Astrocyte (in vitro differentiated cells and primary cell): ENCODE measurements around the gene SMARCD3. TPM values are rescaled to one million over a fixed set of nuclear protein-coding genes. Genes with fewer than 3 reads are reported as not detected.

Experiments used
- DNase-seq: peaks from one replicate; pipeline ENCODE4 v3.0.0-alpha.2; 2010; ENCODE audit warnings: low read depth
- FAIRE-seq: peaks from 2 replicates; lab custom pipeline; 2011; peaks lifted over from hg19 to GRCh38; lab: Jason Lieb, UNC
- H2AFZ ChIP-seq: 2 replicates; pipeline ENCODE4 v1.6.0; 2012; ENCODE audit warnings: low read depth, low read length, inconsistent platforms
- H3K27ac ChIP-seq: 2 replicates; pipeline ENCODE4 v1.5.1; 2011; ENCODE audit warnings: low read depth, low read length, inconsistent platforms
- H3K27me3 ChIP-seq: 2 replicates; pipeline ENCODE4 v1.6.0; 2011; ENCODE audit warnings: low read length, inconsistent platforms; ENCODE audit not compliant: insufficient read depth
- H3K36me3 ChIP-seq: 2 replicates; pipeline ENCODE4 v1.5.1; 2011; ENCODE audit warnings: low read length, inconsistent platforms; ENCODE audit not compliant: insufficient read depth
- H3K4me1 ChIP-seq: 2 replicates; pipeline ENCODE4 v1.5.1; 2011; ENCODE audit warnings: low read length, inconsistent platforms; ENCODE audit not compliant: insufficient read depth
- H3K4me2 ChIP-seq: 2 replicates; pipeline ENCODE4 v1.6.0; 2012; ENCODE audit warnings: low read length, inconsistent platforms
- H3K4me3 ChIP-seq: 2 replicates; pipeline ENCODE4 v1.5.1; 2011; ENCODE audit warnings: low read depth, mild to moderate bottlenecking, low read length, inconsistent platforms; ENCODE audit not compliant: insufficient read depth
- H3K79me2 ChIP-seq: 2 replicates; pipeline ENCODE4 v1.6.0; 2012; ENCODE audit warnings: mild to moderate bottlenecking, low read length, inconsistent platforms; ENCODE audit not compliant: insufficient read depth
- H3K9ac ChIP-seq: 2 replicates; pipeline ENCODE4 v1.6.0; 2012; ENCODE audit warnings: mild to moderate bottlenecking, low read length, inconsistent platforms
- H3K9me3 ChIP-seq: 2 replicates; pipeline ENCODE4 v1.5.1; 2012; ENCODE audit warnings: low read depth, mild to moderate bottlenecking, low read length, inconsistent platforms; ENCODE audit not compliant: insufficient read depth
- H4K20me1 ChIP-seq: 2 replicates; pipeline ENCODE4 v1.6.0; 2012; ENCODE audit warnings: low read length, inconsistent platforms; ENCODE audit not compliant: insufficient read depth
- H3K27ac Mint-ChIP-seq: one replicate; pipeline ENCODE4 v1.8.0; 2021; ENCODE audit warnings: mild to moderate bottlenecking, mixed read lengths; ENCODE audit not compliant: unreplicated experiment
- H3K27me3 Mint-ChIP-seq: one replicate; pipeline ENCODE4 v1.8.0; 2021; ENCODE audit warnings: low read depth, mixed read lengths; ENCODE audit not compliant: unreplicated experiment
- H3K36me3 Mint-ChIP-seq: one replicate; pipeline ENCODE4 v1.8.0; 2021; ENCODE audit warnings: low read depth, mixed read lengths; ENCODE audit not compliant: unreplicated experiment
- H3K4me1 Mint-ChIP-seq: one replicate; pipeline ENCODE4 v1.8.0; 2021; ENCODE audit warnings: low read depth, mixed read lengths; ENCODE audit not compliant: unreplicated experiment
- H3K4me3 Mint-ChIP-seq: one replicate; pipeline ENCODE4 v1.8.0; 2021; ENCODE audit warnings: mild to moderate bottlenecking, moderate library complexity, mixed read lengths; ENCODE audit not compliant: unreplicated experiment
- H3K9me3 Mint-ChIP-seq: one replicate; pipeline ENCODE4 v1.8.0; 2021; ENCODE audit warnings: mild to moderate bottlenecking, mixed read lengths; ENCODE audit not compliant: unreplicated experiment
- EZH2 ChIP-seq: IDR thresholded peaks from 2 replicates; pipeline ENCODE4 v1.6.1; 2012; ENCODE audit warnings: mild to moderate bottlenecking, low read length, inconsistent platforms; ENCODE audit not compliant: insufficient read depth
- total RNA-seq: library from RNA; stranded (reverse); gene quantifications from 2 replicates; pipeline ENCODE4 v1.2.1, GENCODE V29; 2021
- TF ChIP-seq, protein P1 (sequence below): IDR thresholded peaks from 2 replicates; pipeline ENCODE4 v1.5.1; 2011; ENCODE audit warnings: low read depth, mild to moderate bottlenecking, inconsistent platforms, low read length, moderate library complexity; ENCODE audit not compliant: insufficient read depth

Gene SMARCD3
- total RNA-seq, 1 donor from 2014 or later: 47.7 TPM

GRCh38 chr7:151247611-151248345 is 716 bp downstream of the SMARCD3 start:
- H3K27ac ChIP-seq: peak overlapping the region; percentile 69
- H3K4me1 Mint-ChIP-seq: peaks cover 25% of the 10 kb centered on the region
- H3K36me3 ChIP-seq: no peaks in the 10 kb centered on the region
- TF ChIP-seq, protein P1, sequence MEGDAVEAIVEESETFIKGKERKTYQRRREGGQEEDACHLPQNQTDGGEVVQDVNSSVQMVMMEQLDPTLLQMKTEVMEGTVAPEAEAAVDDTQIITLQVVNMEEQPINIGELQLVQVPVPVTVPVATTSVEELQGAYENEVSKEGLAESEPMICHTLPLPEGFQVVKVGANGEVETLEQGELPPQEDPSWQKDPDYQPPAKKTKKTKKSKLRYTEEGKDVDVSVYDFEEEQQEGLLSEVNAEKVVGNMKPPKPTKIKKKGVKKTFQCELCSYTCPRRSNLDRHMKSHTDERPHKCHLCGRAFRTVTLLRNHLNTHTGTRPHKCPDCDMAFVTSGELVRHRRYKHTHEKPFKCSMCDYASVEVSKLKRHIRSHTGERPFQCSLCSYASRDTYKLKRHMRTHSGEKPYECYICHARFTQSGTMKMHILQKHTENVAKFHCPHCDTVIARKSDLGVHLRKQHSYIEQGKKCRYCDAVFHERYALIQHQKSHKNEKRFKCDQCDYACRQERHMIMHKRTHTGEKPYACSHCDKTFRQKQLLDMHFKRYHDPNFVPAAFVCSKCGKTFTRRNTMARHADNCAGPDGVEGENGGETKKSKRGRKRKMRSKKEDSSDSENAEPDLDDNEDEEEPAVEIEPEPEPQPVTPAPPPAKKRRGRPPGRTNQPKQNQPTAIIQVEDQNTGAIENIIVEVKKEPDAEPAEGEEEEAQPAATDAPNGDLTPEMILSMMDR: no peak
- no peak for TF ChIP-seq EZH2
- H2AFZ ChIP-seq: peak overlapping the region; percentile 65
- H3K9me3 Mint-ChIP-seq: no peaks in the 10 kb centered on the region
- FAIRE-seq: no peak
- H3K4me1 ChIP-seq: peaks cover 58% of the 10 kb centered on the region
- H3K27ac Mint-ChIP-seq: peak overlapping the region; percentile 62
- no peaks in the 10 kb centered on the region for H3K9me3 ChIP-seq
- H3K79me2 ChIP-seq: peaks cover 23% of the 10 kb centered on the region
- no peaks in the 10 kb centered on the region for H3K27me3 ChIP-seq
- DNase-seq: no peak
- peak overlapping the region; percentile 80 for H3K4me3 ChIP-seq
- peak overlapping the region; percentile 97 for H3K4me3 Mint-ChIP-seq
- peak overlapping the region; percentile 92 for H3K9ac ChIP-seq
- peak overlapping the region; percentile 90 for H3K4me2 ChIP-seq
- H3K36me3 Mint-ChIP-seq: no peaks in the 10 kb centered on the region
- peaks cover 42% of the 10 kb centered on the region for H4K20me1 ChIP-seq
- no peaks in the 10 kb centered on the region for H3K27me3 Mint-ChIP-seq

- Mint-ChIP-seq H3K9me3 (no peaks in the 10 kb centered on the region), H3K4me1 (peaks cover 20% of the 10 kb centered on the region), H3K4me3 (peak overlapping the region; percentile 97), H3K27me3 (no peaks in the 10 kb centered on the region), H3K27ac (peak overlapping the region; percentile 55), H3K36me3 (peaks cover 3% of the 10 kb centered on the region)
- TF ChIP-seq EZH2: no peak
- TF ChIP-seq, protein P1: no peak
- H3K4me2 ChIP-seq: peak overlapping the region; percentile 90
- H3K27ac ChIP-seq: no peak overlapping the region
- no peaks in the 10 kb centered on the region for H3K27me3 ChIP-seq
- H2AFZ ChIP-seq: no peak overlapping the region
- H3K9me3 ChIP-seq: no peaks in the 10 kb centered on the region
- peak overlapping the region; percentile 80 for H3K4me3 ChIP-seq
- H4K20me1 ChIP-seq: peaks cover 49% of the 10 kb centered on the region
- H3K4me1 ChIP-seq: peaks cover 50% of the 10 kb centered on the region
- FAIRE-seq: no peak
- H3K79me2 ChIP-seq: peaks cover 23% of the 10 kb centered on the region
- H3K9ac ChIP-seq: peak overlapping the region; percentile 92
- peaks cover 6% of the 10 kb centered on the region for H3K36me3 ChIP-seq
- no peak for DNase-seq
Measured at GRCh38 chr7:151246851-151247580, 1.5 kb downstream of the SMARCD3 start.
